GM12878 (cell line): ENCODE measurements around the gene TECTA. TPM values are rescaled to one million over a fixed set of nuclear protein-coding genes. Genes with fewer than 3 reads are reported as not detected.

Source experiments
- ATAC-seq: fragments of 200-7000 bp; cut with Tn5 transposase; 3 replicates; pipeline ENCODE4 v1.9.1; 2020; ENCODE audit warnings: mild to moderate bottlenecking, moderate library complexity
- BruUV-seq: library from RNA; stranded (reverse); fragments of 400-500 nt; replicated peaks from 2 replicates; lab custom pipeline; 2021; lab: Mats Ljungman, UMichigan
- CTCF ChIA-PET: fragments of 300-600 bp; sonication (Branson Sonifier 250); formaldehyde crosslinking; extraction: SDS; loops from one replicate; lab custom pipeline; 2021; ENCODE audit warnings: inconsistent platforms; lab: Yijun Ruan, JAX
- POLR2A ChIA-PET: fragments of 350-600 bp; formaldehyde crosslinking; extraction: SDS; loops from one replicate; lab custom pipeline; 2021; ENCODE audit warnings: inconsistent platforms; lab: Charles Lee
- RAD21 ChIA-PET: fragments of 300-600 bp; sonication (Branson Sonifier 250); formaldehyde crosslinking; loops from one replicate; lab custom pipeline; 2023; ENCODE audit warnings: antibody characterized with exemption; ENCODE audit not compliant: unreplicated experiment; lab: Charles Lee
- SMC1A ChIA-PET: fragments of 300-600 bp; sonication (Branson Sonifier 250); formaldehyde crosslinking; loops from one replicate; lab custom pipeline; 2023; ENCODE audit not compliant: unreplicated experiment, uncharacterized antibody; lab: Charles Lee
- DNase-seq: peaks from one replicate; pipeline ENCODE4 v3.0.0-alpha.2; 2011; ENCODE audit warnings: low read depth, low spot score
- FAIRE-seq: peaks from 3 replicates; lab custom pipeline; 2011; peaks lifted over from hg19 to GRCh38; lab: Jason Lieb, UNC
- H2AFZ ChIP-seq: 2 replicates; pipeline ENCODE4 v1.6.0; 2011; ENCODE audit warnings: low read depth, low read length, control low read depth; ENCODE audit not compliant: control insufficient read depth
- H3K27ac ChIP-seq: 2 replicates; pipeline ENCODE4 v1.5.1; 2011; ENCODE audit warnings: control low read depth; ENCODE audit not compliant: control insufficient read depth, insufficient read depth
- H3K27me3 ChIP-seq, 2 experiments: replicated peaks in 1 of 2; 2 replicates each; pipeline versions ENCODE4 v1.6.0 to v1.6.1; 2011; ENCODE audit warnings: low read length in 1 of 2; ENCODE audit not compliant: control insufficient read depth in 2 of 2, insufficient read depth in 2 of 2
- H3K36me3 ChIP-seq, 2 experiments: 2 replicates each; pipeline ENCODE4 v1.5.1; 2011; ENCODE audit warnings: low read length in 1 of 2; ENCODE audit not compliant: control insufficient read depth in 2 of 2, insufficient read depth in 2 of 2
- H3K4me1 ChIP-seq: 2 replicates; pipeline ENCODE4 v1.6.1; 2011; ENCODE audit warnings: mild to moderate bottlenecking, low read length, moderate library complexity, mixed read lengths; ENCODE audit not compliant: control insufficient read depth, insufficient read depth
- H3K4me2 ChIP-seq: 2 replicates; pipeline ENCODE4 v1.6.0; 2011; ENCODE audit warnings: control low read depth; ENCODE audit not compliant: control insufficient read depth, insufficient read depth
- H3K4me3 ChIP-seq: fragments of 200-600 bp; sonication (generic); 2 replicates; pipeline ENCODE4 v1.5.1; 2016
- H3K79me2 ChIP-seq: 2 replicates; pipeline ENCODE4 v1.6.0; 2011; ENCODE audit warnings: low read length; ENCODE audit not compliant: control insufficient read depth, insufficient read depth
- H3K9ac ChIP-seq: 2 replicates; pipeline ENCODE4 v1.8.0; 2011; ENCODE audit warnings: low read length, control low read depth, mixed read lengths; ENCODE audit not compliant: control insufficient read depth, insufficient read depth
- H3K9me3 ChIP-seq: replicated peaks from 3 replicates; pipeline ENCODE4 v1.5.1; 2011; ENCODE audit warnings: mild to moderate bottlenecking, low read length; ENCODE audit not compliant: control insufficient read depth, insufficient read depth
- H4K20me1 ChIP-seq: 2 replicates; pipeline ENCODE4 v1.6.0; 2011; ENCODE audit not compliant: control insufficient read depth, insufficient read depth
- LARP7 ChIP-seq: fragments of 450-650 bp; IDR thresholded peaks from 2 replicates; pipeline ENCODE4 v1.6.1; 2017; ENCODE audit warnings: mild to moderate bottlenecking
- PAX5 ChIP-seq: IDR thresholded peaks from 2 replicates; pipeline ENCODE4 v1.6.1; 2011; ENCODE audit warnings: low read depth, low read length, borderline replicate concordance
- RAD21 ChIP-seq: IDR thresholded peaks from 2 replicates; pipeline ENCODE4 v1.6.1; 2011; ENCODE audit warnings: mild to moderate bottlenecking, low read depth, low read length, moderate library complexity; ENCODE audit not compliant: insufficient read depth
- RELA ChIP-seq: fragments of 450-650 bp; IDR thresholded peaks from 2 replicates; pipeline ENCODE4 v1.8.0; 2014; ENCODE audit warnings: borderline replicate concordance; ENCODE audit not compliant: partially characterized antibody
- SPI1 ChIP-seq: IDR thresholded peaks from 2 replicates; pipeline ENCODE4 v1.6.1; 2011; ENCODE audit warnings: low read depth, mild to moderate bottlenecking, low read length, moderate library complexity, borderline replicate concordance; ENCODE audit not compliant: insufficient read depth
- WGBS: methylation state at CpG from one replicate; pipeline ENCODE4 v1.1.6; 2016; ENCODE audit warnings: low lambda C conversion rate; ENCODE audit not compliant: insufficient replicate concordance, insufficient coverage; ENCODE audit errors: missing lambda C conversion rate; 5-methylcytosine and 5-hydroxymethylcytosine counted together
- in situ Hi-C: fragments of 300-500 bp; cut with MboI; formaldehyde crosslinking; loops from 9 replicates; pipeline ENCODE4 v1.14.3; 2018; ENCODE audit warnings: mixed read lengths
- intact Hi-C: fragments of 100-400 bp; cut with micrococcal nuclease; formaldehyde crosslinking; loops from one replicate; pipeline ENCODE4 v1.14.2; 2022; ENCODE audit not compliant: unreplicated experiment
- polyA plus RNA-seq, 11 experiments: library from polyadenylated mRNA; depleted of rRNA in 4 of 11; unstranded in 6 of 11; stranded (reverse) in 5 of 11; fragments of >200 nt; fragmentation: Nextera tagmentation in 4 of 11; fragmentation: Illumina TruSeq in 1 of 11; extraction: Ambion mirVana in 4 of 11; extraction: Trizol in 1 of 11; gene quantifications; 1 replicate in 1 of 11; 2 replicates in 10 of 11; pipeline versions ENCODE4 v1.2.1 to v1.2.3, GENCODE V29; 2011 to 2016; ENCODE audit warnings: inconsistent platforms in 2 of 11, missing spikeins in 2 of 11, low read depth in 1 of 11
- total RNA-seq, 4 experiments: library from RNA; depleted of rRNA in 3 of 4; stranded (reverse); fragments of >200 nt in 3 of 4; fragmentation: Illumina TruSeq in 1 of 4; extraction: Trizol in 1 of 4; gene quantifications; 2 replicates each; pipeline versions ENCODE4 v1.2.1 to v1.2.3, GENCODE V29; 2013 to 2021
- TF ChIP-seq, protein P1 (sequence below): IDR thresholded peaks from 2 replicates; pipeline ENCODE4 v1.6.1; 2011; ENCODE audit warnings: borderline replicate concordance, low read depth, mild to moderate bottlenecking, moderate library complexity, mixed read lengths, low read length; ENCODE audit not compliant: insufficient read depth; ENCODE audit errors: extremely low read length
- TF ChIP-seq, protein P2 (sequence below): IDR thresholded peaks from 2 replicates; pipeline ENCODE4 v1.6.1; 2012; ENCODE audit warnings: mild to moderate bottlenecking, low read depth, low read length

Gene TECTA
- total and polyA plus RNA-seq, 10 of the 15 experiments (the other 5 are each of a cell fraction or from before 2014, with no cell fraction given), result under 0.01 to 0.14 (median 0.05) TPM; not detected in 1

DNA sequence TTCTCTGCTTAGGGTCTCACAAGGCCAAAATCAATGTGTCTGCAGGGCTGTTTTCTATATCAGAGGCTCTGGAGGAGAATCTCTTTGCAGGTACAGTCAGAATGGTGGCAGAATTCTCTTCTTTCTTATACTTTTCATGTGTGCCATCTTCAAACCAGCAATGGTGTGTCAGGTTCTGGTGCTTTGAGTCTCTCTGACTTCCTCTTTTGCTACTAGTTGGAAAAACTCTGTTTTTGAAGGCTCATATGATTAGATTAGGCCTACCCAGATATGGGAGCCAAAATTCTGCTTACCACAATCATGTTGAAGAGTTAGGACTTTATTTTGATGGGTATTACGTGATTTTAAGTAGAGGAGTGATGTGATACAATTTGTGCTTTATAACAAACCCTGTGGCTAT lies 18.8 kb upstream of the TECTA start:
- CTCF ChIA-PET, result interaction anchor here (0.8 kb wide), 1 partner anchor 112 kb away, joined by 3 read pairs; no protein-coding TSS in a partner anchor
- SMC1A ChIA-PET, result interaction anchor here (1.1 kb wide), 1 partner anchor 15 kb away, joined by 3 read pairs; no protein-coding TSS in a partner anchor
- H3K9ac ChIP-seq, result no peak overlapping the region
- H3K79me2 ChIP-seq, result no peaks in the 10 kb centered on the region
- peak; percentile 42; the same call in 1 of the 2 replicates for TF ChIP-seq SPI1
- TF ChIP-seq LARP7, result no peak
- TF ChIP-seq, all 136 proteins: peak for 1
- Histone ChIP-seq H3K4me2 (no peak overlapping the region), H3K27me3 (no peaks in the 10 kb centered on the region), H3K9me3 (no peaks in the 10 kb centered on the region), H3K4me3 (no peak overlapping the region), H2AFZ (no peak overlapping the region), H3K4me1 (no peaks in the 10 kb centered on the region), H3K36me3 (0 out of 4 replicates have a peak, but pooled peaks cover 0 to 3% of the 10 kb centered on the region in 2 experiments), H4K20me1 (no peaks in the 10 kb centered on the region), H3K27ac (no peak overlapping the region)
- intact Hi-C loops, result no loop called here
- FAIRE-seq (no peak), ATAC-seq (no peak), DNase-seq (no peak)
- in situ Hi-C loops, result no loop called here
- ChIA-PET RAD21 (no interaction called here), POLR2A (no interaction called here)
- BruUV-seq, result no TSS peak
- 4% methylated on average over 1 of the region's 1 CpG for WGBS

DNA sequence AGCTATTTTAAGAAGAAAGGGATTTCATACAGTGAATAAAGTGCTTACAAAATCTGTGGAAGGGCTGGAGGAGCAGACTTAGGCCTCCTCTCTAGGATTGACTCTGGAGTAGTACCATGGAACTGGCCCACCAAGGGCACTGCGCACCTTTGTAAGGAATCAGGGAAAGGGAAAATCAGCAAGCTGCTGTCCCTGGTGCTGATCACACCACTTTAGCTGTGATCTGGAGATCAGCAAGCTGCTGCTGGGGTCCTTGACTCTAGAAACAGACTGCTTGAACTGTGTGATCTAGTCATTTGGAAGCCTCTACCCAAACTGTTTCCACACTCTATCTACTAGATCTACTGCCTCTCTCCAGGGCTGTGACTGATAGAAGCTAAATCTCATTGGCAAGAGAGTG lies 18.4 kb upstream of the TECTA start:
- no peaks in the 10 kb centered on the region for H4K20me1 ChIP-seq
- no peak for FAIRE-seq
- H3K9ac ChIP-seq, result no peak overlapping the region
- no peaks in the 10 kb centered on the region for H3K79me2 ChIP-seq
- no peaks in the 10 kb centered on the region for H3K4me1 ChIP-seq
- ChIA-PET POLR2A (no interaction called here), SMC1A (interaction anchor here (1.1 kb wide), 1 partner anchor 16 kb away, joined by 3 read pairs; no protein-coding TSS in a partner anchor), CTCF (interaction anchor here (0.8 kb wide), 1 partner anchor 112 kb away, joined by 3 read pairs; no protein-coding TSS in a partner anchor), RAD21 (no interaction called here)
- ATAC-seq, result no peak
- no TSS peak for BruUV-seq
- H3K36me3 ChIP-seq, result 0 out of 4 replicates have a peak, but pooled peaks cover 0 to 3% of the 10 kb centered on the region in 2 experiments
- H3K27ac ChIP-seq, result no peak overlapping the region
- H3K27me3 ChIP-seq, result no peaks in the 10 kb centered on the region
- intact Hi-C loops (no loop called here), in situ Hi-C loops (no loop called here)
- no peak overlapping the region for H2AFZ ChIP-seq
- WGBS, result 100% methylated on average over 1 of the region's 1 CpG
- no peak overlapping the region for H3K4me3 ChIP-seq
- no peak for TF ChIP-seq RAD21
- TF ChIP-seq, protein P1, sequence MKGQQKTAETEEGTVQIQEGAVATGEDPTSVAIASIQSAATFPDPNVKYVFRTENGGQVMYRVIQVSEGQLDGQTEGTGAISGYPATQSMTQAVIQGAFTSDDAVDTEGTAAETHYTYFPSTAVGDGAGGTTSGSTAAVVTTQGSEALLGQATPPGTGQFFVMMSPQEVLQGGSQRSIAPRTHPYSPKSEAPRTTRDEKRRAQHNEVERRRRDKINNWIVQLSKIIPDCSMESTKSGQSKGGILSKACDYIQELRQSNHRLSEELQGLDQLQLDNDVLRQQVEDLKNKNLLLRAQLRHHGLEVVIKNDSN, result no peak
- no peak for TF ChIP-seq PAX5
- no peak for TF ChIP-seq RELA
- TF ChIP-seq, protein P2, sequence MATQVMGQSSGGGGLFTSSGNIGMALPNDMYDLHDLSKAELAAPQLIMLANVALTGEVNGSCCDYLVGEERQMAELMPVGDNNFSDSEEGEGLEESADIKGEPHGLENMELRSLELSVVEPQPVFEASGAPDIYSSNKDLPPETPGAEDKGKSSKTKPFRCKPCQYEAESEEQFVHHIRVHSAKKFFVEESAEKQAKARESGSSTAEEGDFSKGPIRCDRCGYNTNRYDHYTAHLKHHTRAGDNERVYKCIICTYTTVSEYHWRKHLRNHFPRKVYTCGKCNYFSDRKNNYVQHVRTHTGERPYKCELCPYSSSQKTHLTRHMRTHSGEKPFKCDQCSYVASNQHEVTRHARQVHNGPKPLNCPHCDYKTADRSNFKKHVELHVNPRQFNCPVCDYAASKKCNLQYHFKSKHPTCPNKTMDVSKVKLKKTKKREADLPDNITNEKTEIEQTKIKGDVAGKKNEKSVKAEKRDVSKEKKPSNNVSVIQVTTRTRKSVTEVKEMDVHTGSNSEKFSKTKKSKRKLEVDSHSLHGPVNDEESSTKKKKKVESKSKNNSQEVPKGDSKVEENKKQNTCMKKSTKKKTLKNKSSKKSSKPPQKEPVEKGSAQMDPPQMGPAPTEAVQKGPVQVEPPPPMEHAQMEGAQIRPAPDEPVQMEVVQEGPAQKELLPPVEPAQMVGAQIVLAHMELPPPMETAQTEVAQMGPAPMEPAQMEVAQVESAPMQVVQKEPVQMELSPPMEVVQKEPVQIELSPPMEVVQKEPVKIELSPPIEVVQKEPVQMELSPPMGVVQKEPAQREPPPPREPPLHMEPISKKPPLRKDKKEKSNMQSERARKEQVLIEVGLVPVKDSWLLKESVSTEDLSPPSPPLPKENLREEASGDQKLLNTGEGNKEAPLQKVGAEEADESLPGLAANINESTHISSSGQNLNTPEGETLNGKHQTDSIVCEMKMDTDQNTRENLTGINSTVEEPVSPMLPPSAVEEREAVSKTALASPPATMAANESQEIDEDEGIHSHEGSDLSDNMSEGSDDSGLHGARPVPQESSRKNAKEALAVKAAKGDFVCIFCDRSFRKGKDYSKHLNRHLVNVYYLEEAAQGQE, result peak; percentile 87
- no peak for DNase-seq
- no peak overlapping the region for H3K4me2 ChIP-seq
- no peaks in the 10 kb centered on the region for H3K9me3 ChIP-seq
